ENCODE measurements around the gene PNMA8C.

GRCh38 chr19:46429999-46430398 is 1.3 kb upstream of the PNMA8C start:
- TF ChIP-seq GATA2 (IDR thresholded peaks at IDR 0.05; ENCODE audit: low read depth, low read length) = no peak
- TF ChIP-seq GATA3 (IDR thresholded peaks at IDR 0.05; ENCODE audit: low read depth, low read length) = no peak
